ENCODE data around the gene CEP250.

Gene CEP250

GRCh38 chr20:35454881-35455609 lies at the start of gene CEP250:
CEP250 (plus strand) TSS chr20:35455598; CDS start chr20:35462368, 6,770 bp downstream.
- CTCF ChIA-PET = interaction anchor here (0.5 to 12.8 kb wide), 12 partner anchors 10 to 405 kb away, joined by 3 to 172 read pairs (median 3); partner anchors contain the start of genes EDEM2 and MMP24OS
- DNase-seq (ENCODE audit: low read depth, low spot score) = peak; percentile 53
- TF ChIP-seq, protein P1, sequence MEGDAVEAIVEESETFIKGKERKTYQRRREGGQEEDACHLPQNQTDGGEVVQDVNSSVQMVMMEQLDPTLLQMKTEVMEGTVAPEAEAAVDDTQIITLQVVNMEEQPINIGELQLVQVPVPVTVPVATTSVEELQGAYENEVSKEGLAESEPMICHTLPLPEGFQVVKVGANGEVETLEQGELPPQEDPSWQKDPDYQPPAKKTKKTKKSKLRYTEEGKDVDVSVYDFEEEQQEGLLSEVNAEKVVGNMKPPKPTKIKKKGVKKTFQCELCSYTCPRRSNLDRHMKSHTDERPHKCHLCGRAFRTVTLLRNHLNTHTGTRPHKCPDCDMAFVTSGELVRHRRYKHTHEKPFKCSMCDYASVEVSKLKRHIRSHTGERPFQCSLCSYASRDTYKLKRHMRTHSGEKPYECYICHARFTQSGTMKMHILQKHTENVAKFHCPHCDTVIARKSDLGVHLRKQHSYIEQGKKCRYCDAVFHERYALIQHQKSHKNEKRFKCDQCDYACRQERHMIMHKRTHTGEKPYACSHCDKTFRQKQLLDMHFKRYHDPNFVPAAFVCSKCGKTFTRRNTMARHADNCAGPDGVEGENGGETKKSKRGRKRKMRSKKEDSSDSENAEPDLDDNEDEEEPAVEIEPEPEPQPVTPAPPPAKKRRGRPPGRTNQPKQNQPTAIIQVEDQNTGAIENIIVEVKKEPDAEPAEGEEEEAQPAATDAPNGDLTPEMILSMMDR (IDR thresholded peaks at IDR 0.05; ENCODE audit: insufficient read depth, low read length, missing control alignments) = no peak
- POLR2A ChIA-PET = interaction anchor here (0.8 to 2.6 kb wide), 12 partner anchors 10 to 420 kb away, joined by 3 to 9 read pairs (median 4); partner anchors contain the start of genes EIF6, MMP24OS and RBM39
- H3K4me3 ChIP-seq (ENCODE audit: low read depth, low read length) = peak within 1 kb of the TSS; percentile 82

DNA sequence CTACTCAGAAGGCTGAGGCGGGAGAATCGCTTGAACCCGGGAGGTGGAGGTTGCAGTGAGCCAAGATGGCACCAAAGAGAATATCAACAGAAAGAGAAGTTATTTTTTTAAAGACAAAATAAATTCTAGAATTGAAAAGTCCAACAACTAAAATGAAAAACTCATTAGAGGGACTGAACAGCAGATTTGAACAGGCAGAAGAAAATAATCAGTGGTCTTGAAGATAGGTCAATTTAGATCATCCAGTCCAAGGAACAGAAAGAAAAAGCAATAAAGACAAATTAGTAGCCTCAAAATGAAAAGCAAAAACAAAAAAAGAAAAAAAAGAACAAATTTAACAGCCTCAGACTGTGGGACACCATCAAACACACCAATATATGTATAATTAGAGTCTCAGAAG lies 49.6 kb upstream of the CEP250 start:
- DNase-seq (ENCODE audit: low read depth, low spot score) = no peak
- TF ChIP-seq, protein P1 (IDR thresholded peaks at IDR 0.05; ENCODE audit: insufficient read depth, low read length, missing control alignments) = no peak
- no peak overlapping the region for H3K4me3 ChIP-seq (ENCODE audit: low read depth, low read length)
- ChIA-PET CTCF (interaction anchor here (1.8 kb wide), 1 partner anchor 32 kb away, joined by 3 read pairs; the partner anchor contains the start of gene GDF5), POLR2A (no interaction called here)

GRCh38 chr20:35408270-35408669 lies 47.1 kb upstream of the CEP250 start:
- POLR2A ChIA-PET = interaction anchor here (0.5 kb wide), 1 partner anchor 12 kb away, joined by 6 read pairs; no protein-coding TSS in a partner anchor
- TF ChIP-seq, protein P1 (IDR thresholded peaks at IDR 0.05; ENCODE audit: insufficient read depth, low read length, missing control alignments) = no peak
- no peak overlapping the region for H3K4me3 ChIP-seq (ENCODE audit: low read depth, low read length)
- no peak for DNase-seq (ENCODE audit: low read depth, low spot score)
- CTCF ChIA-PET = no interaction called here

GRCh38 chr20:35409542-35409941 lies 45.9 kb upstream of the CEP250 start:
- TF ChIP-seq, protein P1 (IDR thresholded peaks at IDR 0.05; ENCODE audit: insufficient read depth, low read length, missing control alignments) = no peak
- DNase-seq (ENCODE audit: low read depth, low spot score) = no peak
- no peak overlapping the region for H3K4me3 ChIP-seq (ENCODE audit: low read depth, low read length)
- ChIA-PET POLR2A (no interaction called here), CTCF (interaction anchor here (3.6 kb wide), 1 partner anchor 14 kb away, joined by 14 read pairs; no protein-coding TSS in a partner anchor)

DNA sequence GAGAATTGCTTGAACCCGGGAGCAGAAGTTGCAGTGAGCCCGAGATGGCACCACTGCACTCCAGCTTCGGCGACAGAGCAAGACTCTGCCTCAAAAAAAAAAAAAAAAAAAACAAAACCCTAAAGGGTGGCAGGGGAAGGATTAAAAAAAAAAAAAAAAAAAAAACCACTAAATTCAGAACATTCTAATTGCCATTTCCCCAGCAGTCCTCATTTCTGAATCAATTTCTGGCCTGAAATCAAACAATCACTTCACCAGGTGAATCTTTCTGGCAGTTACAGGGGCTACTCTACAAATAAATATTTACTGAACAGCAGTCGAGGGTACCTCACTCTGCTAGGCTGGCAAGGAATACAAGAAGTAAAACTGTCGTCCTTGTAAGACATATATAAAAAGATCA lies 44.8 kb upstream of the CEP250 start:
- POLR2A ChIA-PET = no interaction called here
- peak overlapping the region; percentile 88 for H3K4me3 ChIP-seq (ENCODE audit: low read depth, low read length)
- no peak for DNase-seq (ENCODE audit: low read depth, low spot score)
- TF ChIP-seq, protein P1 (IDR thresholded peaks at IDR 0.05; ENCODE audit: insufficient read depth, low read length, missing control alignments) = no peak
- CTCF ChIA-PET = interaction anchor here (1.3 to 4.2 kb wide), 4 partner anchors 11 to 105 kb away, joined by 6 to 41 read pairs (median 10); no protein-coding TSS in a partner anchor

- DNase-seq (ENCODE audit: low read depth, low spot score) = no peak
- CTCF ChIA-PET = interaction anchor here (1.6 kb wide), 1 partner anchor 17 kb away, joined by 7 read pairs; the partner anchor contains the start of gene GDF5
- TF ChIP-seq, protein P1 (IDR thresholded peaks at IDR 0.05; ENCODE audit: insufficient read depth, low read length, missing control alignments) = no peak
- no peak overlapping the region for H3K4me3 ChIP-seq (ENCODE audit: low read depth, low read length)
- POLR2A ChIA-PET = no interaction called here
These were observed 34.1 kb upstream of the CEP250 start for GRCh38 chr20:35421322-35421721.

Measured in AG04449 (cell line).